ENCODE results near the gene HSD17B3.

- TF ChIP-seq CTCF (conservative IDR thresholded peaks at IDR 0.05) (no peak), EZH2 (IDR thresholded peaks at IDR 0.05; ENCODE audit: low read depth) (no peak)
These were observed 48.8 kb downstream of the HSD17B3 start for GRCh38 chr9:96253059-96253696.

Data from PC-9 (cell line).